GM12891 (cell line): ENCODE results near the gene TMOD1.
"Not testable (repeated sequence)": the region's sequence is repeated elsewhere in the genome, so short reads cannot be mapped to it uniquely, and the experiment has no call there.

Experiments used
- POLR2A ChIP-seq: IDR thresholded peaks from 2 replicates; pipeline ENCODE4 v1.6.1; 2011; ENCODE audit warnings: low read depth, low read length, control low read depth
- POLR2AphosphoS5 ChIP-seq: IDR thresholded peaks from 2 replicates; pipeline ENCODE4 v1.6.1; 2011; ENCODE audit warnings: low read depth, low read length, control low read depth

DNA sequence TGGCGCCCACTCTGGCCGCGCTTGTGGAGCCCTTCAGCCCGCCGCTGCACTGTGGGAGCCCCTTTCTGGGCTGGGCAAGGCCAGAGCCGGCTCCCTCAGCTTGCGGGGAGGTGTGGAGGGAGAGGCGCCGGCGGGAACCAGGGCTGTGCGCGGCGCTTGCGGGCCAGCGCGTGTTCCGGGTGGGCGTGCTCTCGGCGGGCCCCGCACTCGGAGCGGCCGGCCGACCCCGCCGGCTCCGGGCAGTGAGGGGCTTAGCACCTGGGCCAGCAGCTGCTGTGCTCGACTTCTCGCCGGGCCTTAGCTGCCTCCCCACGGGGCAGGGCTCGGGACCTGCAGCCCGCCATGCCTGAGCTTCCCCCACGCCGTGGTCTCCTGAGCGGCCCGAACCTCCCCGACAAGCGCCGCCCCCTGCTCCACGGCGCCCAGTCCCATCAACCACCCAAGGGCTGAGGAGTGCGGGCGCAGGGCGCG is 72.7 kb downstream of the TMOD1 start:
- TF ChIP-seq POLR2AphosphoS5, POLR2A: not testable (repeated sequence)
